Mucosa of rectum (tissue), 2 donors: Measurements from ENCODE around the gene KCNK16.
A peak's percentile ranks its signal among the peaks of the same experiment; 100 is the strongest.

ENCODE experiments used
- H3K27ac ChIP-seq, 2 donors: one replicate each; pipeline ENCODE4 v1.7.0; 2013; ENCODE audit warnings: inconsistent platforms in 2 of 2, low read depth in 2 of 2, low read length in 2 of 2
- H3K27me3 ChIP-seq, 2 donors: one replicate each; pipeline ENCODE4 v1.7.0; 2013; ENCODE audit warnings: low read length in 2 of 2; ENCODE audit not compliant: control insufficient read depth in 2 of 2, insufficient read depth in 2 of 2
- H3K36me3 ChIP-seq, 2 donors: one replicate each; pipeline ENCODE4 v1.7.0; 2013; ENCODE audit warnings: low read length in 2 of 2; ENCODE audit not compliant: control insufficient read depth in 2 of 2, insufficient read depth in 2 of 2
- H3K4me1 ChIP-seq, 2 donors: one replicate each; pipeline ENCODE4 v1.7.0; 2013; ENCODE audit warnings: low read length in 2 of 2, mild to moderate bottlenecking in 1 of 2; ENCODE audit not compliant: control insufficient read depth in 2 of 2, insufficient read depth in 2 of 2
- H3K4me3 ChIP-seq, 2 donors: one replicate each; pipeline ENCODE4 v1.7.0; 2013; ENCODE audit warnings: low read length in 2 of 2
- H3K9ac ChIP-seq, 2 donors: one replicate each; pipeline ENCODE4 v1.7.0; 2013; ENCODE audit warnings: low read length in 2 of 2, low read depth in 1 of 2, mild to moderate bottlenecking in 1 of 2
- H3K9me3 ChIP-seq, 2 donors: one replicate each; pipeline ENCODE4 v1.7.0; 2013; ENCODE audit warnings: low read length in 2 of 2; ENCODE audit not compliant: control insufficient read depth in 2 of 2
- donor health status: healthy.
- donor health status: Normal muscosa, but diverticular disease.

Gene KCNK16

DNA sequence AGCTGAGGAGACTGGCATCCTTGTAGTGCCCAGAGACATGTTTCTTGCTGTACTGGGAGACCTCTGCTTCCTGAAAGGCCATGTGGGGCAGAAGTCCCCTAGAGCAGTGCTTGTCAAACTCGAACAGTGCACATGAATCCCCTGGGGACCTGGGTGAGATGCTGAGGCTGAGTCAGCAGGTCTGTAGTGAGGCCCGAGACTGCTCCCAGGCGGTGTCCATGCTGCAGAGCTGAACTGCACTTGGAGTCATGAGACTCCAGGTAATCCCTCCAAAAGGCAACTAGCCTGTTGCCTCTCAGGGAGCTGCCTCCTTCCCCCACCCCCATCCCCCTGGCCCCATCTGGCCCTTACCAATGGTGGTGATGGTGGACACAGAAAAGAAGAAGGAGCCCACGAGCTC is 12.0 kb downstream of the KCNK16 start:
- H3K4me3 ChIP-seq: no peak overlapping the region
- no peaks in the 10 kb centered on the region for H3K36me3 ChIP-seq
- no peak overlapping the region for H3K9ac ChIP-seq
- no peak overlapping the region for H3K27ac ChIP-seq
- peaks cover 28 to 29% of the 10 kb centered on the region in 2 donors for H3K27me3 ChIP-seq
- H3K9me3 ChIP-seq: no peaks in the 10 kb centered on the region
- H3K4me1 ChIP-seq: peaks cover 0 to 7% of the 10 kb centered on the region in 2 donors

DNA sequence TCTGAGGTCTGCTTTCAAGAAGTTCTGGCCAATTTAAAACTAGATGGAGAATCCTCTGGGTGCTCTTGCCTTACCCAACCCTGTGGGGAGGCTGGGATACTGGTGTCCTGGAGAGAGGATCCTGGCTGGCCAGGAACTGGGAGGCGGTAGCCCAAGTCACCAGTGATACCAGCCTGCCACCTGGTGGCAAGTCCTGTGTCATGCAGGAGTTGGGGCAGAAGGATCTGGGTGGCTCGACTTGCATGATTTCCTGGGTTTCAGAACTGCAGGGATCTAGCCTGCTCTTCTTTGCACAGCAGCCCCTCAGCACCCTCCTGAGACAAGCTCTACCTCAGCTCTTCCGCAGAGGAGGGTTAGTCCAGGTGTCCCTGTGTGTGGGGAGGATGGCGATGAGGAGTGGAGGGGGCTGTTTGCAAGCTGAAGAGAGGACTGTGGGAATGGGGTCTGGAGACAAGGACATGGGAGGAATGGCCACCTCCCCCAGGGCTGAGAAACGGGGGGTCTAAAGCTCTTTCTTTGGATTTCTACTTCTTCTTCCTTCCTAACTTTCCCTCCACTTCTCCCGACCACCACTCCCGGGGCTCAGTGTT is 12.5 kb downstream of the KCNK16 start:
- H3K4me1 ChIP-seq: peaks cover 0 to 7% of the 10 kb centered on the region in 2 donors
- peaks cover 27% of the 10 kb centered on the region in 2 donors for H3K27me3 ChIP-seq
- H3K36me3 ChIP-seq: no peaks in the 10 kb centered on the region
- H3K4me3 ChIP-seq: no peak overlapping the region
- no peak overlapping the region for H3K9ac ChIP-seq
- no peak overlapping the region for H3K27ac ChIP-seq
- no peaks in the 10 kb centered on the region for H3K9me3 ChIP-seq

DNA sequence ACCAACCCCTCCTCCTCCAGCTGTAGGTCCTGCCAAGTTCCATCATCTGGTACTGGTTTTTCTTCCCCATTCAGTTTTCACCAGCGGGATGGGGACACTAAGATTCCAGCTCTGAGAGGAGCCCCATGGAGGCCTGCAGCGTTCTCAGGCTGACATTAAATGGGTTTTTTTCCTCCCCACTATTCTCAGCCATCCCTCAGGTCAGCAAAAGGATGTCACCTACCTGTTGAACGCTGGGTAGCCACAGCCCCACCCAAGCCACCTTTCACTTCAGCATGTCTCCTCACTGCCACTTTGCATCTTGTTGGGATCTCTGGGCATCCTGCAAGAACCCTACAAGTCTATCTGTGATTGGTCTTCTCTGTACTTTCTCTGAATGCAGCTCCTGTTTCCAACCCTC is 15.0 kb downstream of the KCNK16 start:
- Histone ChIP-seq H3K36me3 (no peaks in the 10 kb centered on the region), H3K27ac (no peak overlapping the region), H3K27me3 (peaks cover 5 to 15% of the 10 kb centered on the region in 2 donors), H3K9ac (no peak overlapping the region), H3K4me3 (no peak overlapping the region), H3K4me1 (peaks cover 5 to 7% of the 10 kb centered on the region in 2 donors), H3K9me3 (no peaks in the 10 kb centered on the region)

DNA sequence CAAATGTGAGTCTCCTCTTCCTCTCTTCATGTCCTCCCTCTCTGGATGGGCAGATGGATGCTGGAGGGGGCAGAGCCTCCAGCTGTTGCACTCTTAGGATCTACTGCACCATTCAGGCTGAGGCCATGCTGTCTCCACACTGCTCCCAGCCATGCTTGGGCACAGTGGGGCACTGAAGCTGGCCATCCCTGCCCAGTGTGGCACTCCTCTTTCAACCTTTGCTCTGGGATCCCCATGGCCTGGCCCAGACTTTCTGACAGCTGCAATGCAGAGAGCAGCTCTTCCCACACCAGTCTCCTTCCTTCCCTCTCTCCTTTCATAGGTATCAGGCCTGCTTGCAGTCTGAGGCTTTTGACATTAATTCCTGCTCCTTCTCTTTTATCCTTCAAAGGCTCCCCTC is 17.6 kb downstream of the KCNK16 start:
- H3K27ac ChIP-seq: no peak overlapping the region
- H3K4me3 ChIP-seq: no peak overlapping the region
- H3K9ac ChIP-seq: no peak overlapping the region
- H3K4me1 ChIP-seq: peaks cover 7% of the 10 kb centered on the region in 2 donors
- peaks cover 0 to 2% of the 10 kb centered on the region in 2 donors for H3K27me3 ChIP-seq
- H3K9me3 ChIP-seq: no peaks in the 10 kb centered on the region
- H3K36me3 ChIP-seq: no peaks in the 10 kb centered on the region

DNA sequence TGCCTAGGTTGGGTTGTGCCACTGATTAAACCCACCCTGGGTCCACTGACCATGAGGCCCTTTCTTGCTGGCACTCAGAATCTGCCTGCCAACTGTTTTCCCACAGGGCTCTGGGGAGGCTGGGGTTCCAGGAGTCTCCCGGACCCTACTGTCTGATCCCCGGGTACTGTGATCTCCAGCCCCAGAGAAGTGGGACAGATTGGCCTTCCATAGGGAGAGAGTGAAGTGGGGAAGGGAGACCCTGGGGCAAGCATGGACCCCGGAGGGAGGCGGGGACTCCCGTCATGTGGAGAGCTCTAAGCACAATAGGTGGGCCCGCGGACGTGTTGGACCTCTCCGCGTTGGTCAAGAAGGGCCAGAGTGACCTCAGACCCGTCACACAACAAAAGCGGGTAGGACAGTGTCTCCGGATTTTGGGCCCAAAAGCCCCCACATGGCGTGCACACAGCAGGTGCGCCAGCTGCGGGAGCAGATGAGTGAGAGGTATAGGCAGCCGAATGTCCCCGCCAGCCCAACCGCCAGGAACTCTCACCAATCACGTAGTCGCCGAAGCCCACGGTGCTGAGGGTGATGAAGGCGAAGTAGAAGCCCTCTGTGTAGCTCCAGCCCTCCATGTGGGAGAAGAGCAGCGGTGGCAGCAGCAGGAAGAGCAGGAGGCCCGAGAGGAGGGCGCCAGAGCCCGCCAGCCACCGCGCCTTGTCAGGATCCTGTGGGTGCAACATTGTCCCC is 18.9 kb downstream of the KCNK16 start:
- Histone ChIP-seq H3K9me3 (no peaks in the 10 kb centered on the region), H3K4me1 (peaks cover 7% of the 10 kb centered on the region in 2 donors), H3K36me3 (no peaks in the 10 kb centered on the region), H3K27me3 (peaks cover 0 to 2% of the 10 kb centered on the region in 2 donors), H3K4me3 (no peak overlapping the region), H3K27ac (no peak overlapping the region), H3K9ac (no peak overlapping the region)

DNA sequence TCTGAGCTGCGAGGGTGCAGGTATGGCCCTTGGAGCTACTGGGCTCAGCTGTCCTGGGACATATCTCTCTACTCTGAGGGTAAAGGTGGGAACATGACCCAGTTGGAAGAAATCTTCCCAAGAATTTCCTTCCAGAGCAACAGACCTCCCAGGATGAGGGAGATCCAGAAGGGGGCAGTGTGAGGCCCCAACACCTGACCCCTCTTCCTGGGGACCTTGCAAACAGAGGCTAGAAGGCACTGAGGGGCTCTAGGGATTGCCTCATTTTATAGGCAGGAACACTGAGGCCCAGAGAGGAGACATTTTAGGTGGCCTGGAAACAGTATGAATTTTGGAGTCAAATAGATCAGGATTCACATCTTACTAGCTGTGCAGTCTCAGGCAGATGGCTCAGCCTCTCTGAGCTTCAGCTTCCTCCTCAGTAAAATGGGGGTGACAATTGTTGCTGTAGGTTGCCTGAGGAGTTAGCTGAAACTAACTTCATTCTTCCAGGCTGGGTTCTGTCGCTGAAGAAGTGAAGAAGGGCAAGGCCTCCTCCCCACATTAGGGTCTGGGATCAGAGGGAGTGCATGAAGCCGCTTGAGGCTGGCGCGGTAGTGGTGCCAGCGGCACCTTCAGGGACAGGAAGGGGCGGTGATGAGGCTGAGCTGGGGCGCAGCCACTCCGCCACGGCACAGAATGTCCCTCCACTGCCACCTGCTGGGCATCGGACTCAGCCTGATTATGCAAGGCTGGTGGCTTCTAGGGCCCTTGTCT is 19.7 kb downstream of the KCNK16 start:
- Histone ChIP-seq H3K36me3 (no peaks in the 10 kb centered on the region), H3K9ac (peak overlapping the region; percentile 14 to 16), H3K4me1 (peaks cover 7% of the 10 kb centered on the region in 2 donors), H3K27ac (no peak overlapping the region), H3K9me3 (no peaks in the 10 kb centered on the region), H3K4me3 (peak overlapping the region in 1 of 2 donors; percentile 53), H3K27me3 (peaks cover 0 to 2% of the 10 kb centered on the region in 2 donors)

DNA sequence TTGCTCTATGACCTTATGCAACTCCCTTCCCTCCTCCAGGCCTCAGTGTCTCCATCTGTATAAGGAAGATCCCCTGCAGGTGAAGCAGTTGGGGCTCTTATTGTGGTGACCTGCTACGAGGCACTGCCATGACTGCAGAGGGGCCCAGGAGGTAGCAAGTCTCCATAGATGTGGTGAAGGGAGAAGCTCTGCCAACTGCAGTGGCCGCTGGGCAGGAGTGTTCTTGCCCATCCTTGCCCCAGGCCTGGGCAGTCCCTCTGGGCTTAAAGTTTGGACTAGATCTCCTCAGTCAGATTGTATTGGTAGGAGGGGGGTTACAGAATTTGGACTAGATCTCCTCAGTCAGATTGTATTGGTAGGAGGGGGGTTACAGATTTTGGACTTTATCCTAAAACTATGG is 20.5 kb downstream of the KCNK16 start:
- Histone ChIP-seq H3K27ac (no peak overlapping the region), H3K9ac (no peak overlapping the region), H3K27me3 (peaks cover 0 to 2% of the 10 kb centered on the region in 2 donors), H3K36me3 (no peaks in the 10 kb centered on the region), H3K4me3 (no peak overlapping the region), H3K9me3 (no peaks in the 10 kb centered on the region), H3K4me1 (peaks cover 7% of the 10 kb centered on the region in 2 donors)

DNA sequence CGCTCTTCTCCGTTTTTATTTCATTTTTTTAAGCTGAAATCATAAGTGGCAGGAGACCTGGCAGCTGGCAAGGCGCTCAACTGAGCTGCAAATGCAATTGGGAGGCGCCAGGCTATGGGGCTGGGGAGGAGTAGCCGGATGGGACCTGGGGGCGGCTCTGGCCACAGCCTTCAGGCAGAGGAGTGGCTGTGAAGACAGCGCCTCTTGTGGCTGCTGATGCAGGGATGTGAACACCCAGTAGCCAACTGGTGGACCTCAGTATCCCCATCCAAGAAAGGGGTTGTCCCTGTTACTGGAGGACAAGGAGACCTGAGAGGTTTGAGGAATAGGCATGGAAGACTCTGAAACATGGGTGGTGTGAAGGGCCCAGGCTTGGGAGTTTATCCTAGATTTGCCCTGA is 20.9 kb downstream of the KCNK16 start:
- Histone ChIP-seq H3K4me3 (no peak overlapping the region), H3K27ac (no peak overlapping the region), H3K4me1 (peaks cover 7% of the 10 kb centered on the region in 2 donors), H3K27me3 (peaks cover 0 to 2% of the 10 kb centered on the region in 2 donors), H3K9ac (no peak overlapping the region), H3K9me3 (no peaks in the 10 kb centered on the region), H3K36me3 (no peaks in the 10 kb centered on the region)

DNA sequence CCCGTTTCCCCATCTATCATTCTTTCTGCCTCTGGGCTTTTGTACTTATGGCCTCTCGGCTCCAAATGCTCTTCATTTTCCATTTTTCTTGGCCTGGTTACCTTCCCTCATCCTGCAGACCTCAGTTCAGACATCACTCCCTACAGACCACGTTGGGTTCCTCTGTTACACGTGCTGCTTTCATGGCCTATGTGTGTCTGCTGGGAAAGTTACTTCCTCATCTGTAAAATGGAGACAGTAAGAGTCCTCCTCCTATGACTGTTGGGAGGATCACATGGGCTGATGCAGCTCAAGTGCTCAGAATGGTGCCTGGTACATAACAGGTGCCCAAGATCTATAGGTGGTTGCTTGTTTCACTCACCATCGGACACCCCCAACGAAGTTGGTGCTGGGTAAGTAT is 21.8 kb downstream of the KCNK16 start:
- no peak overlapping the region for H3K27ac ChIP-seq
- H3K36me3 ChIP-seq: no peaks in the 10 kb centered on the region
- no peaks in the 10 kb centered on the region for H3K9me3 ChIP-seq
- H3K9ac ChIP-seq: no peak overlapping the region
- H3K4me3 ChIP-seq: no peak overlapping the region
- H3K4me1 ChIP-seq: peaks cover 7% of the 10 kb centered on the region in 2 donors
- H3K27me3 ChIP-seq: peaks cover 0 to 2% of the 10 kb centered on the region in 2 donors

DNA sequence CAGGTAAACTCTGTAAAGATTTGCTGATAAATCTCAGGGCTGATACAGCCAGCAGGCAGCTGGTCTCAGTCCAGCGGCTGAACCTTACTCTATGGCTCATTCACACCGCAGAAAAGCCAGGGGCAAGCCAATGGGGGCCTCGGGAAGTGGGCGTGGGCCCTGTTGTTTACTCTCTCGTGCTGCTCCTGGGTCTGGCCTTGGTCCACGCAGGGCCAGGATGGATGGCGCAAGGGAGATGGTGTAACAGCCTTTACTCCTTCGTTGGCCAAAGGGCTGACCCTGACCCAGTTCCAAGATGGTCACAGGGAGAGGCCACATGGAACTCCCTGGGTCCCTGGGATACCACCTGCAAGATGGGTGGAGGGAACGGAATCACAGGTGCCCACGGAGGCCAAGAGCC is 24.4 kb downstream of the KCNK16 start:
- Histone ChIP-seq H3K27ac (no peak overlapping the region), H3K27me3 (peaks cover 0 to 2% of the 10 kb centered on the region in 2 donors), H3K36me3 (no peaks in the 10 kb centered on the region), H3K9me3 (no peaks in the 10 kb centered on the region), H3K4me1 (peaks cover 4 to 7% of the 10 kb centered on the region in 2 donors), H3K9ac (no peak overlapping the region), H3K4me3 (no peak overlapping the region)
